Ectodermal cell (in vitro differentiated cells): ENCODE measurements around the gene ITGA4.

Experiments
- H3K27ac ChIP-seq: 2 replicates; pipeline ENCODE4 v1.7.0; 2013; ENCODE audit warnings: mild to moderate bottlenecking, low read depth, low read length; ENCODE audit not compliant: insufficient read depth, poor library complexity, severe bottlenecking
- H3K27me3 ChIP-seq: 2 replicates; pipeline ENCODE4 v1.7.0; 2013; ENCODE audit warnings: mild to moderate bottlenecking, low read length; ENCODE audit not compliant: insufficient read depth, control insufficient read depth, poor library complexity, severe bottlenecking
- H3K36me3 ChIP-seq: one replicate; pipeline ENCODE4 v1.7.0; 2013; ENCODE audit warnings: low read length; ENCODE audit not compliant: control insufficient read depth, insufficient read depth
- H3K4me1 ChIP-seq: one replicate; pipeline ENCODE4 v1.7.0; 2013; ENCODE audit warnings: low read length; ENCODE audit not compliant: control insufficient read depth, insufficient read depth
- H3K4me3 ChIP-seq: 2 replicates; pipeline ENCODE4 v1.7.0; 2013; ENCODE audit warnings: low read depth, low read length, control low read depth; ENCODE audit not compliant: insufficient read depth
- H3K9me3 ChIP-seq: 2 replicates; pipeline ENCODE4 v1.7.0; 2013; ENCODE audit warnings: mild to moderate bottlenecking, low read length, moderate library complexity; ENCODE audit not compliant: control insufficient read depth
- WGBS, 2 experiments: methylation state at CpG; one replicate each; pipeline ENCODE4 v1.1.7; 2013; ENCODE audit warnings: missing lambda C conversion rate in 2 of 2; 5-methylcytosine and 5-hydroxymethylcytosine counted together

ITGA4 gene

GRCh38 chr2:181570833-181571661 lies 113.9 kb downstream of the ITGA4 start:
- 90 to 95% methylated on average over 2 to 3 of the region's 4 CpGs for WGBS, 2 experiments

GRCh38 chr2:181573140-181573736 lies 116.1 kb downstream of the ITGA4 start:
- Histone ChIP-seq H3K27me3 (no peaks in the 10 kb centered on the region), H3K4me1 (no peaks in the 10 kb centered on the region), H3K4me3 (no peak overlapping the region), H3K9me3 (no peaks in the 10 kb centered on the region), H3K27ac (no peak overlapping the region), H3K36me3 (no peaks in the 10 kb centered on the region)
- 25 to 34% methylated on average over 2 to 4 of the region's 4 CpGs for WGBS, 2 experiments

More at GRCh38 chr2:181570833-181571661, 113.9 kb downstream of the ITGA4 start:
- Histone ChIP-seq H3K36me3 (no peaks in the 10 kb centered on the region), H3K4me1 (no peaks in the 10 kb centered on the region), H3K4me3 (no peak overlapping the region), H3K27me3 (no peaks in the 10 kb centered on the region), H3K27ac (no peak overlapping the region), H3K9me3 (no peaks in the 10 kb centered on the region)

- no peaks in the 10 kb centered on the region for H3K36me3 ChIP-seq
- H3K4me1 ChIP-seq, result no peaks in the 10 kb centered on the region
- no peaks in the 10 kb centered on the region for H3K9me3 ChIP-seq
- H3K4me3 ChIP-seq, result no peak overlapping the region
- 81 to 88% methylated on average over 7 of the region's 7 CpGs for WGBS, 2 experiments
- no peaks in the 10 kb centered on the region for H3K27me3 ChIP-seq
- H3K27ac ChIP-seq, result no peak overlapping the region
Measured at GRCh38 chr2:181574321-181574720, 117.1 kb downstream of the ITGA4 start.

- no peaks in the 10 kb centered on the region for H3K27me3 ChIP-seq
- no peaks in the 10 kb centered on the region for H3K36me3 ChIP-seq
- H3K4me3 ChIP-seq, result no peak overlapping the region
- no peaks in the 10 kb centered on the region for H3K9me3 ChIP-seq
- 87 to 88% methylated on average over 7 of the region's 7 CpGs for WGBS, 2 experiments
- no peak overlapping the region for H3K27ac ChIP-seq
- no peaks in the 10 kb centered on the region for H3K4me1 ChIP-seq
Measured at GRCh38 chr2:181575024-181575649, 118.0 kb downstream of the ITGA4 start.

GRCh38 chr2:181575650-181576025 lies 118.5 kb downstream of the ITGA4 start:
- H3K9me3 ChIP-seq, result no peaks in the 10 kb centered on the region
- H3K36me3 ChIP-seq, result no peaks in the 10 kb centered on the region
- no peaks in the 10 kb centered on the region for H3K27me3 ChIP-seq

GRCh38 chr2:181576431-181576830 lies 119.2 kb downstream of the ITGA4 start:
- H3K27me3 ChIP-seq, result no peaks in the 10 kb centered on the region
- 91 to 95% methylated on average over 5 of the region's 5 CpGs for WGBS, 2 experiments

More at GRCh38 chr2:181575650-181576025, 118.5 kb downstream of the ITGA4 start:
- 82 to 84% methylated on average over 1 of the region's 2 CpGs for WGBS, 2 experiments
- Histone ChIP-seq H3K27ac (no peak overlapping the region), H3K4me3 (no peak overlapping the region), H3K4me1 (no peaks in the 10 kb centered on the region)

GRCh38 chr2:181578829-181579228 lies 121.6 kb downstream of the ITGA4 start:
- no peaks in the 10 kb centered on the region for H3K4me1 ChIP-seq
- H3K36me3 ChIP-seq, result no peaks in the 10 kb centered on the region
- H3K27me3 ChIP-seq, result no peaks in the 10 kb centered on the region
- no peak overlapping the region for H3K4me3 ChIP-seq
- WGBS, 2 experiments, result 75 to 82% methylated on average over 2 of the region's 3 CpGs
- no peak overlapping the region for H3K27ac ChIP-seq
- no peaks in the 10 kb centered on the region for H3K9me3 ChIP-seq

More at GRCh38 chr2:181576431-181576830, 119.2 kb downstream of the ITGA4 start:
- Histone ChIP-seq H3K4me3 (no peak overlapping the region), H3K27ac (no peak overlapping the region), H3K36me3 (no peaks in the 10 kb centered on the region), H3K9me3 (no peaks in the 10 kb centered on the region), H3K4me1 (no peaks in the 10 kb centered on the region)

- Histone ChIP-seq H3K9me3 (no peaks in the 10 kb centered on the region), H3K4me1 (no peaks in the 10 kb centered on the region), H3K4me3 (no peak overlapping the region), H3K27ac (no peak overlapping the region), H3K27me3 (no peaks in the 10 kb centered on the region), H3K36me3 (no peaks in the 10 kb centered on the region)
- WGBS, 2 experiments, result 61 to 76% methylated on average over 2 of the region's 2 CpGs
Measured at GRCh38 chr2:181581534-181581933, 124.3 kb downstream of the ITGA4 start.

GRCh38 chr2:181585732-181586131 lies 128.5 kb downstream of the ITGA4 start:
- no peaks in the 10 kb centered on the region for H3K9me3 ChIP-seq
- H3K4me3 ChIP-seq, result no peak overlapping the region
- H3K27ac ChIP-seq, result no peak overlapping the region
- no peaks in the 10 kb centered on the region for H3K36me3 ChIP-seq
- WGBS, 2 experiments, result 81% methylated on average over 3 of the region's 3 CpGs
- no peaks in the 10 kb centered on the region for H3K4me1 ChIP-seq
- H3K27me3 ChIP-seq, result no peaks in the 10 kb centered on the region
